Epithelial cell of umbilical artery (primary cell): ENCODE measurements around the gene HERPUD2. TPM values are rescaled to one million over a fixed set of nuclear protein-coding genes. Genes with fewer than 3 reads are reported as not detected.

ENCODE experiments used
- total RNA-seq: library from RNA; depleted of rRNA; stranded (reverse); fragments of >200 nt; gene quantifications from 2 replicates; pipeline ENCODE4 v1.2.3, GENCODE V29; 2014

HERPUD2 gene, protein sequence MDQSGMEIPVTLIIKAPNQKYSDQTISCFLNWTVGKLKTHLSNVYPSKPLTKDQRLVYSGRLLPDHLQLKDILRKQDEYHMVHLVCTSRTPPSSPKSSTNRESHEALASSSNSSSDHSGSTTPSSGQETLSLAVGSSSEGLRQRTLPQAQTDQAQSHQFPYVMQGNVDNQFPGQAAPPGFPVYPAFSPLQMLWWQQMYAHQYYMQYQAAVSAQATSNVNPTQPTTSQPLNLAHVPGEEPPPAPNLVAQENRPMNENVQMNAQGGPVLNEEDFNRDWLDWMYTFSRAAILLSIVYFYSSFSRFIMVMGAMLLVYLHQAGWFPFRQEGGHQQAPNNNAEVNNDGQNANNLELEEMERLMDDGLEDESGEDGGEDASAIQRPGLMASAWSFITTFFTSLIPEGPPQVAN
- total RNA-seq = 14.9 and 24.6 TPM in 2 replicates

DNA sequence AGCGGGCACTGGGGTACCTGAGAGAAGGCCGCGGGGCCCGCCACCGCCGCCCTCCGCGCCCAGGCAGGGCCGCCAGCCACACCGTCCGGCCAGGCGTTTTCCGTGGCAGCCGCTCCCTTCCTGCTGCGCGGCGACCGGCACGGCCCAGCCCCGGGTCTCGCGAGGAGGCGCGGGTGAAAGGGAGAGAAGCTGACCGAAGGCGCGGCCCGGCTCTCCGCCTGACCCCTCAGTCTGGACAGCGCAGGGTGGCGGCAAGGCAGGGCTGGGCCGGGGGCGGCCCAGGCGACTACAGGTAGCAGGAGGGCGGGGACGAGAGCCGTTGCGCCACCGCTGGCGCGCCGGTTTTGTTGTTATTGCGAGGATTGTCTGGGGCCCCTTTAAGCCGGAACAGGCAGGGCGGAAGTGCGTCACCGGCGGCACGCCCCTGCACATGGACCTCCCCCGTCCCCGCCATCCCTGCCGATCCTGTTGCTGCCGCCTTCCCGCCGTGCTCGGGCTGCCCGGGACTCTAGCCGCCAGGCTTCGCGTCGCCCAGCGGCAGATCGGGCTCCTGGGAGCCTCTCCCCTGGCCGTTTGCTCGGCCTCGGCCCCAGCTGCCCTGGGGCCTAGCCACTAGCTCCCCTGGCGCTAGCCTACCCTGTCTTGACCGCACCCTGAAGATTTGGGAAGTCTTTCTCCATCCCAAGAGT lies at the start of gene HERPUD2:
HERPUD2 (minus strand) TSS at position 352 of the 689 bp plus-strand sequence. CDS start 805 bp downstream, outside the sequence.

Other genes with a start within 250 kb of the HERPUD2 start
- gene SEPTIN7, start 105.9 kb upstream of the HERPUD2 start, total RNA-seq = 136 and 164 TPM in 2 replicates